Lower leg skin (tissue), 3 donors: ENCODE data around the gene ASMTL.

Source experiments
- CTCF ChIP-seq, 3 donors: fragments of 450-650 bp; IDR thresholded peaks; one replicate each; pipeline ENCODE4 v1.5.1; 2016; ENCODE audit warnings: antibody characterized with exemption in 3 of 3, mild to moderate bottlenecking in 3 of 3, moderate library complexity in 2 of 3
- POLR2A ChIP-seq, 2 donors: fragments of 450-650 bp; IDR thresholded peaks; one replicate each; pipeline ENCODE4 v1.6.1; 2016 to 2017; ENCODE audit warnings: antibody characterized with exemption in 2 of 2, mild to moderate bottlenecking in 1 of 2, moderate library complexity in 1 of 2

- no peak for TF ChIP-seq POLR2A (IDR thresholded peaks at IDR 0.05)
- no peak for TF ChIP-seq CTCF (IDR thresholded peaks at IDR 0.05)
Observed at GRCh38 chrX:1390621-1391369, 61.9 kb downstream of the ASMTL start.
